ENCODE measurements around the gene BANP.
"Not testable (repeated sequence)": the region's sequence is repeated elsewhere in the genome, so short reads cannot be mapped to it uniquely, and the experiment has no call there.

BANP gene

DNA sequence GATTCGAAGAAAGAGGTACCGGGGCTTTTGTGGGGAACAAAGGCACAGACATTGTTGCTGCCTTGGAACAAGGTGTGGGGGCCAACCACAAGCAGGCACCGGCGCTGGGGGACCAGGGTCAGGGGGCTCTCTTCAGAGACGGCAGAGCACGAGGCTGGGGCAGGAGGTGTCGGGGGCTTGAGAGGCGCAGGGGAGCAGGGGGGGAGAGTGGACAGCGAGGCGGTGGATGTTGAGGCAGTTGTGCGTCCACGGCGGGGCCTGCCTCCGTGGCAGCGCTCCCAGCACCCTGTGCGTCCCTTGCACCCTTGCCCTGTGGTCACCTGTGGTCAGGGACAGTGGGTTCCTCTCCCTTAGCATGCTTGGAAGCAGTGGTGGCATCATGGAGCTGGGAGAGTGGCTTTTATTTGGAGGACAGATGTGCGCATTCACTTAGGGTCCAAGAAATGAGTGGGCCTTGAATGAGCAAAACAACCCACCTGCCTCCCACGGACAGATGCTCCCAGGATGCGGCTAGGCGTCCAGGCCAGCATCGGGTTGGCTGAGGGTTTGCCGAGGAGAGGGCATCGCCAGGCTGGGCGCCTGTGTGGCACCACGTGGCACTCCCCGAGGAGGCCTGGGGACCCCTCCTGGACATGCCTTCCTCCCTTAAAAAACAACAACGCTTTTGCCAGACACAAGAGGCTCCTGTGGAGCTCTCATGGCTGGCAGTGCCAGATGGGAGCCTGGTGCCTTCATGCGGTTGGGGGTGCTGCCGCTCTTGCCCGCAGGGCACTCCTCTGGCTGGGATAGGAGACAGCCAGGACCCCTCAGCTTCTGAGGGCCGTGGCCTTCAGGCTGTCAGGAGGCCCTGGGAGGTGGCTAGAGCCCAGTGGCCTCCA is 113.0 kb downstream of the BANP start:
- in situ Hi-C loops (cut with MboI; ENCODE audit: low sequenced_read_pairs) = no loop called here

DNA sequence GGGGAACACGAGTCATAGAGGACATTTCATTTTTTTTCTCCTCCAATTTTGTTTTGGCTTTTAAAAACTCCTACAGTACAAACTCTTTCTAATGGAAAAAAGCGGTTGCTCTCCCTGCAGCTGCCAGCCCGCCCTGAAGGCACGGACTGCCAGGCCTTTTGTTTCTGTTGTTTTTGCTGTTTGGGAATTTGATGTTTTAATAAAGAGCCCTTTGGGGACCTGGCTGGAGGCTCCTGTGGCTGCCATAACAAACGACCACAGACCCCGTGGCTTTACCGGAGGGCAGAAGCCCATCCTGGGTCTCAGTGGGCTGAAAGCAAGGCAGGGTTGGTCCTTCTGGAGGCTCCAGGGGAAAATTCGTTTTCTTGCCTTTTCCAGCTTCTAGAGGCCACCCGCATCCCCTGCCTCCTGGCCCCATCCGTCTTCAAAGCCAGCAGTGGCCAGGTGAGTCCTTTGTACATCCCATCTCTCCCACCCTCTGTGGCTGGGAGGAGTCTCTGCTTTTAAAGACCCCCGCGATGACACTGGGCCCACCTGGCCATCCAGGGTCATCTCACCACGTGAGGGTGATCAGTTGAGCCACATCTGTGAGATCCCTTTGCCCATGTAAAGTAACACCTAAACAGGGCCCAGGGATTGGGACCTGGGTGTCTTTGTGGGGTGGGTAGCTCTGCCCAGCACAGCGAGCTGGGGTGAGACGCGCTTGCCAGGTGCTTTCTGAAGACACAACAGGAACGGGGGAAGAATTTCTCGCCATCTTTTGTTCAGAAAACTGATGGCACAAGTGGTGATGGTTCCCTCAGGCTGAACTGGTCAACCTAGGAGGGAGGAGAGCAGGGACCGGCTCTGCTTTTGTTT is 113.9 kb downstream of the BANP start:
- in situ Hi-C loops (cut with MboI; ENCODE audit: low sequenced_read_pairs) = no loop called here

DNA sequence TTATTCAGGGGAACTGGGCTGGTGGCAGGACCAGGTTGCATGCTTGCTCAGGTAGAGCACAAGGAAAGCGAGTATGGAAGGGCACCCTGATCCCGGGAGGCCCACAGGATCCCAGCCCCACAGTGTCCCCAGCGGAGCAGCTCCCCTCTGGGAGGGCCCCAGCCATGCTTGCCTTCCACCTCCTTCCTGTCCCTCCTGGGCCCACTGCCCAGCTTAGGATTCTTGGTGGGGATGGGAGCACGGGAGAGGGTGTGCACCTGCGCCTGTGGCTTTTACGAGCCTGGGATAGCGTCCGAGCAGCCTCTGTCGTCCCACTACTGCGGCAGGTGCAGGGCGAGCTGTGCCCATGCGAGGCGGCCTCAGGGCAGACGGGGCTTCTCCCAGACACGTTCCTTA is 114.5 kb downstream of the BANP start:
- in situ Hi-C loops (cut with MboI; ENCODE audit: low sequenced_read_pairs) = no loop called here

DNA sequence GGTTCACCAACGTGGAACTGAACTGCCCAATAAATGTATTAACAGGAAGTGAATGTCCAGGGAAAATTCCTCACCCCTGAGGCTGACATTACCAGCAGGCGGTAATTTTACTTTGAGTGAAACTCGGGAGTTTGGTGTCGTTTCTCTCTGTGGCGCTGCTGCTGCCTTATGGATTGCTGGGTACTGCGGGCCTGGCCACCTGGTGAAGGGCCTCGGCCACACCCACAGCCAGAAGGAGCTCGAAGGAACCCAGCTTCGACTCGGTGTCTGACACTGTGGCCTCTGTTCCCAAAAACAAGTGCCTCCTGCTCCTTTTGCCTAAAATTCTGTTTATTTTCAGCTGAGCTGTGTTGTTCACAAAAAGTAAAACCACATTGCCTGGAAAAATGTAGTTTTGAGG is 115.0 kb downstream of the BANP start:
- in situ Hi-C loops (cut with MboI; ENCODE audit: low sequenced_read_pairs) = no loop called here

DNA sequence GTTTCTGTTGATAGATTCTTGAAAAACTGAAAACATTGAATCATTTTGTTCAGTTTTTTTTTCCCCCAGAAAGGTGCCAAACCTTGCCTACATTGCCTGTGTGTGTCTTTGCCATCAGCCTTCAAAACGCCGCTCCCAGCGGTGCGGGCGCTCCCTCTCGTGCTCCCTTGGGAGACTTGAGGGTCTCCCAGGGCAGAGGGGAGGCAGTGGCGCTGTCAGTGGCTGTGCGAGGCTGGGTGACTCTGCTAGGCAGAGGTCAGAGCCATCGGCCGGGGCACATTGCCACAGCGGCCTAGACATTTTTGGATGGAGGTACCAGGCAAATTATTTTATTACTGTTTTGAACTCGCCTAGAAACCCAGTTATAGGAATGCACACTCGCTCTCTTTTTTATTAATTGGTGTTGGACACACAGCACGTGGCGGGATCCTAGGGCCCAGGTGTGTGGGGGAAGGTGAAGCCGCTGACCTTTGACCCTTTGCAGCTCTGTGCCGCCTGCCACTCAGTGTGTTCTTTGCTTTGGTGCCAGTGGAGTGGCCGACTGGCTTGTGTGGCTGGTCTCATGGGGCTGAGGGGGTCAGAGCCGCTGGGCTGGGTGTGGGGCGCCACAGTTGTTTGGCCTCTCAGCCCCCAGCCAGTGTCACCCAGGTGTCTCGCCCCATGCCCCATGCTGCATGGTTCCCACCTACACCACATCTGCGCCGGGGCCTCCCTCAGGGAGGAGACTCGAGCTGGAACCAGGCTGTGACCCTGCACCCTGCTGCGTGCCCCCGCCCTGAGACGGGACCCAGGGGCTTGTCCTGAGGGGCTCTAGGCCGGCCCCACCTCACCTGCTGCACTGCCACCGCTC is 115.7 kb downstream of the BANP start:
- in situ Hi-C loops (cut with MboI; ENCODE audit: low sequenced_read_pairs) = no loop called here

DNA sequence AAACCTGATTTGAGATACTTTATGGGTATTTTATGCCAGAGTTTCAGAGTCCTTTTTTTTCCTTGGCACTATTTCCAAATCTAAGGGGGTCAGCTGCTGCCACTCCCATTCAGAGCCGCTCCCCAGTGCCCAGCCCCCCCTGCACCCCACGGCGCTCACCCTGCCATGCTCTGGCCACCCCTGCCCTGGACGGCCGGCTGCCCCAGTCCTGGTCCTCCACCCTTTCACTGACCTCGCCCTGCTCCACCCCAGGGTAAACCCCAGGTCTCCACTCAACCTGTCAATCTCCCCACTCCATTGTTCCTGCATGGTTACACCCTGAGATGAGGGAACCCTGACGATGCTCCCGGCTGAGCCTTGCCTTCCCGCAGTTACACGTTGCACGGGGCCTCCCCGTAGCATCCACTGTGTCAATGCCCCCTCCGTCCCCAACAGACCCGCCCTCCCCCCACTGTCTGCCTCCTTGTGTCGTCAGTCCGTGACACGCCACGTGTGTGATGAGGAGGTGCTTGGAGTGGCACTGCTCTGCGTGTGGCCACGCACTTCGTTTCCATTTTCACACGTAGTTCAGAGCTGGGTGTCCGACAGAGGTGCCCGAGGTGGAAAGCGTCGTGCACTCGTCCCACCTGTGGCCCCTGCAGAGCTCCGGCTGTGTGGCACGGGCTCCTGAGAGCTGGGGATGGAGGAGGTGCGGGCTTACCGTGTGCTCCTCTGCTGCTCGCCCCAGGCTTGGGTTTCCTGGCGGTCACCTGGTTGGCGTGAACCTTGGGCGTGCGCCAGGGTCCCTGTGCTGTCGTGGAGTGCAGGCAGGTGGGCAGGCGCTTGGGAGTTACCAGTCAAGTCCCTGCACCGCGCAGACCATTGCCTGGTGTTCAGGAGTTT is 116.5 kb downstream of the BANP start:
- in situ Hi-C loops (cut with MboI; ENCODE audit: low sequenced_read_pairs) = no loop called here

DNA sequence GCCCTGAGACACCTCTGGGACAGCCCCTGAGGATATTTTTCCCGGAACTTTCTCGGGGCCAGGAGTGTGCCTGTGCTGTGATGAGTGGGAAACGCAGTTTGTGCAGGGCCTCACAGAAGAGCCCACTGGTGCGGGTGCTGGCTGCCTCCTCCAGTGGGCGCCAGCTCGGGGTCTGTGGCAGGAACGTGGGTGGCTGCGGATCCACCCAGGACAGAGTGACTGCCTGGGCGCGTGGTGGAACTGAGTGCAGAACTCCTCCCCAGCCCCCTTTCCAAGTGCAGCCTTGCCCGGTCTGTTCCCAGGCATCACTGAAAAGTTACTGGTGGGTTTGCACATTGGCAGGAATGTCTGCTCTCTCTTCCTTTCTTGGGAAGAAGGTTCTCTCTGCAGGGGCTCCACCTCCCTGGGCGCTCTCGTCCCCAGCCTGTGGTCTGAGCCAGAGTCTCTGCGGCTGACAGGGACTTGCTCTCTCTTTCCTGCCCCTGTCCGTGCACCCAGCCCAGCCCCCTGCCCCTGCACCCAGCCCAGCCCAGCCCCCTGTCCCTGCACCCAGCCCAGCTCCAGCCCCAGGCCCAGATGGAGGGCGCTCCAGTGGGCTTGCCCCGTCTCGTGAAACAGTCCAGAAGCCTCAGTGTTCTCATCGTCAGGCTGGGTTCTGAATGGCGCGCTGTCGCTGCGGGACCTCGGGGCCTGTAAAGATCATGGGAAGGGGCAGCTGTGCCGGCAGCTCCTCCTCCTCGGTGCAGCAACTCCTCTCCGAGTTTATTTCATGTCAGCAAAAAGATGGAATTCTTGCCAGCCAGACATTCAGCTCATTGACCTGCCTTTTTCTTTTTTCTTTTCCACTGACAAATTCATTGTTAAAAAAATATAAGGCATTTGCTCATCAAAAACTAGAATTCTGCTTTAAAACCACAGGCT is 117.5 kb downstream of the BANP start:
- in situ Hi-C loops (cut with MboI; ENCODE audit: low sequenced_read_pairs) = no loop called here

DNA sequence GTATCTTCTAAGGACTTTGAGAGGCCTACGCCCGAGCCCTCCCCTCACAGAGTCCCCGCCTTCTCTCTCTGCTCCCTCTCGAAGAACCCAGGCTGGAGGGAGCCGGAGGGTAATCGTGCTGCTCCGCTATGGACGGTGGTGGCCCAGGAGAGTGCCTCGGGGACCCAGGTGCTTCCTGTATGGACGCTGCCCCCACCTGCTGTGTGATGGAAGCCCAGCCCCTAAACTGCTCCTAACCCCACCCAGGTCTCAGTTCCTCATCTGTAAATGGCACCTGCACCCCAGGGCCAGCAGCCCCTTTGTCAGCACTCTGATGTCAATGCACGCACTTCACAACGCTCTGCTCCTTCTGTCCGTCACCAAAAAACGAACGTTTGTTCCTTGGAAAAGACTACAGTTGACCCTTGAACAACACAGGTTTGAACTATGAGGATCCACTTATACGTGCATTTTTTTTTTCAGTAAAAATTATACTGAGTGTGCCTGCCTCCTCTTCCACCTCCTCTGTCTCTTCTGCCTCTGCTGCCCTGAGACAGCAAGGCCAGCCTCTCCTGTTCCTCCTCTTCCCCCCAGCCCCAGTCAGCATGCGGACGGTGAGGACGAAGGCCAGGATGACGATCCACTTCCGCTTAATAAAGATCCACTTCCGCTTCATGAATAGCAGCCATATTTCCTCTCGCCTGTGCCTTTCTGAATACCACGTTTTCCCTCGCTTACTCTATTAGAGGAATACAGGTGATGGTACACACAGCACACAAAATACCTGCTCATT is 118.3 kb downstream of the BANP start:
- in situ Hi-C loops (cut with MboI; ENCODE audit: low sequenced_read_pairs) = no loop called here

DNA sequence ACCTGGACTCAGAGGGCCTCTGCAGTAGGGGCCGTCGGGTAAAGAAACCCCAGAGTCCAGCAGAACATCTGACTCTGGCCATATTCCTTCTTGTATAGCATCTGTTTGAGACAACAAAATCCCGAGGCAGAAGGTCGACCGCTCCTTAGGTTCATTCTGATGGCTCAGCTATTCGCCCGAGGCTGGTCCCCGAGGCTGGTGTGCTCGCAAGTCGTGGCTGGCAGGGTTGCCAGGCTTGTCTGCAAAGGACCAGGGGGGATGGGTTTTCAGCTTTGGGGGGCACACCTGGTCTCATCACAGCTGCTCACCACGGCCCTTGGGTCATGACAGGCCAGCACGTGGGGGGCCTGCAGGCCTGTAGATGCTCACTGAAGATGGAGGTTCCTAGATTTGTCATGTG is 119.1 kb downstream of the BANP start:
- in situ Hi-C loops (cut with MboI; ENCODE audit: low sequenced_read_pairs) = no loop called here

DNA sequence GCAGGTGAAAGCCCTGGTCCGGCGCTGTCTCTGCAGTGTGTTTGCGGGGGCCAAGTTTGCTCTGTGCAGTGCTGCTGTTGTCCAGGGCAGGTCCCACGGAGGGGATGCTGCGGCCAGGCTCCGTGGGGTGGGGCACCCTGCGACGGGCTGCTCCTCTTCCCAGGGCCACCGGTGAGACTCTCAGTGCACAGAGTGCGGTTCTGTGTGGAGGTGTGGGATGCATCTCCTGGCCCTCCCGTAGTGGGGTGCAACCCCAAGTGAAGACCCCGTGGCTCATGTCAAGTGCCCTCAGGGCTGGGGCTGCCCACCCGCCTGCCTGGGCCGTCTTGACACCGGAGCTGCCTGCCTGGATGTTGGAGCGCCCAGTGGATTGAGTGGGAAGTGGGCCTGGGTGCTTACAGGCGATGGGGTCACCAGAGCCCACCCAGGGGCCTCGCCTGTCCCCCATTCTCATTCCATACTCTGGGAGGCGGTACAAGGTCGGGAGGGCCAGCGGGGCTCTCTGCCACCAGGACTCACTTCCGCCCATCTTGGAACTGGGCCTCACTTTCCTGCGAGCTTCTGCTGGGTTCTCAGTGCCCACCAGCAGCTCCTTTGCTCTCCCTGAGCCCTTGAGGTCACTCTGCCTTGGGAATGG is 119.9 kb downstream of the BANP start:
- in situ Hi-C loops (cut with MboI; ENCODE audit: low sequenced_read_pairs) = no loop called here

DNA sequence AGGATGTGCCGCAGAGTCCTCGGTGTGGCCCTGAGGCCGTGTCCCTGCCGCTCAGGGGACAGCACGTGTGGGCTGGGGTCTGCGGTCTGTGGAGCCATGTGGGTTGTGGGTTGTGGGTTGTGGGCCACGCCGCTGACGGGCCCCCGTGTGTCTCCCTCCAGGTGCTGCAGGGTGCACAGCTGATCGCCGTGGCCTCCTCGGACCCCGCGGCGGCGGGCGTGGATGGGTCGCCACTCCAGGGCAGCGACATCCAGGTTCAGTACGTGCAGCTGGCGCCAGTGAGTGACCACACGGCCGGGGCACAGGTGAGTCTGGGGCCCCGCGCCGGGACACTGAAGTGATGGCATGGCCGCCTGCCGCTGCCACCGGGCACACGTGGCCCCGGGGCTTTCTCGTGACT is 120.7 kb downstream of the BANP start:
- in situ Hi-C loops (cut with MboI; ENCODE audit: low sequenced_read_pairs) = no loop called here

DNA sequence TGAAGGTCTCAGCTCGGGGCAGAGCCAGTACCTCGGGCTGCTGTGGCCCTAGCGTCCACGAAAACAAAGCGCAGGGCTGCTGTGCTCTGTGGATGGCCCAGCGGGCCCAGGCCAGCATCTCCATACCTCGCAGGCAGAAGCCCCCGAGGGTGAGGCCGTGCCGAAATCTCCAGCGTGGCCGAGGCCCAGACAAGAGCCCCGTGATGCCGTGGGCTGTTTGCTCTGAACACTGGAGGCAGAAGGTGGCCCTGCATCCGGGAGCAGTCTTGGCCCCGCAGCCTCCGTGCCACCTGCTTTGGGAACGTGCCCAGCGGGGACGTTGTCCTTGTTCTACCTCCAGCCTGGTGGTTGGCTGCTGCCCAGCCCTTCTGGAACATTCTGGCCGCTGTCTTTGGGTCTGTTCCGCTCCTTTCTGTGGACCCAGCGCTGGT is 121.4 kb downstream of the BANP start:
- in situ Hi-C loops (cut with MboI; ENCODE audit: low sequenced_read_pairs) = no loop called here

DNA sequence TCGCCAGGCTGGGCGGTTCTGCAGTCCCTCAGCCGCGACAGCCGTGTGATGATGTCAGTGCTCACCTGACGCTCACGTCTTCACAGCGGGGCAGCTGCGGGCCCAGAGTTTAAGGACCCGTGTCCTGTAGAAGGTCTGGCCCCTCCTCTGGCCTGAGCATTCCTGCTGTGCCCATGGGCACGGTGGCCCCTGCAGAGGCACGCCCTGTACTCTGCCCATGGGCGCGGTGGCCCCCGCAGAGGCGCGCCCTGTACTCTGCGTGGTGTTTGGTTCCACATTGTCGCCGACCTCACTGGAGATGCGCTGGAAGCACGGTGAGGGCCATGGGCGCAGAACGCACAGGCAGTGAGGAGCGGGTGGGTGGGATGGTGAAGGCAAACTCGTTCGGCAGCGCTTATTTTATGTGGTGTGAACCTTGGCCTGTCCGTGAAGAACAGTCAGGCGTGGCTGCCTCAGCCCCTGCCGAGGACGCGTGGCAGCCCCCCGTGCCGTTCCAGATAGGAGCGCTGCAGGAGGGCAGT is 122.0 kb downstream of the BANP start:
- in situ Hi-C loops (cut with MboI; ENCODE audit: low sequenced_read_pairs) = no loop called here

DNA sequence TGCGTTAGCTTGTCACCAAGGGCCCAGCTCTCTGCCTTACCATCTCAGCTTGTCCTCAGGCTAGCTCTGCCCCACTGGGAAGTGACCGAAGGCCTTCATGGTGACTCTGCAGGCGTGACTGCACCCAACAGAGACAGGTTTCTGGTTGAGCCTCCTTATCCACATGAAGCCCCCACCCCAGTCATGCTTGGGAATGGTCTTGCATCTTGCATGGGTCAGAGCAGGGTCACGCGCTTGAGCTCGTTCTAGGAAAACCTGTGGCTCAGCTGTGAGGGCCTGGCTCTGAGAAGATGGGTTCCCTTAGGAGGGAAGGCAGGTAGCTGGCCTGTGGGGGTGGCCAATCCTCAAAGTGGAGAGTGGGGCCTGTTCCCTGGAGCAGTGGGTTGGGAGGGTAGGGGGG is 122.8 kb downstream of the BANP start:
- in situ Hi-C loops (cut with MboI; ENCODE audit: low sequenced_read_pairs) = no loop called here

DNA sequence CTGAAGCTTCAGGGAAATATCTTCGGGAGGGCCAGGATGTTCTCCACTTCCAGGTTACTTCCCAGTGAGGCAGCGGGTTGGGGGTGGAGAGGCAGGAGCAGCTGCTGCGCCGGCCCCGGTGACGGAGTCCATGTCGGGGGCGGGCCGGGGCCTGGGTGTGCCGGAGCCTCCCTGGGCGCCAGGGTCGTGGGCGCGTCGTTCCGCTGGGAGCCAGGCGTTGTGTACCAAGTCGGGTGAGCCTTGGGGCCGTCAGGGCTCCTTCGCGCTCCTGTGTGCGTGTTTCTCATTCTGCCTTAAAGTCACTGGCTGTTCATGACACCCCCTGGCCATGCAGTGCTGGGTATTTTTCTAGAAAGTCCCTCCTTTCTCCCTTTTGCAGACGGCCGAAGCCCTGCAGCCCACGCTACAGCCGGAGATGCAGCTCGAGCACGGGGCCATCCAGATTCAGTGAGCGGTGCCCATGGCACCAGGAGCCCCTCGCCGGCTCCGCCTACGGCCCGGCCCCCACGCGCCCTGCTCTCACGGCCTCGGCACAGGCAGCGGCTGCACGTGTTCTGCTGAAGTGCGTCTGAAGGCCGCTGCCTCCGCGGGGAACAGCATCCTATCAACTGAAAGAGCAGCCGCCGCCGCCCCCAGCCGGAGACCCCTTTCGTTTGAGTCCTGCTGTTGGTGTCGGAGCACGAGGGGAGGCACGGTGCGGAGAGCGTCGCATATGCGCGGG is 125.1 kb downstream of the BANP start:
- in situ Hi-C loops (cut with MboI; ENCODE audit: low sequenced_read_pairs) = no loop called here

DNA sequence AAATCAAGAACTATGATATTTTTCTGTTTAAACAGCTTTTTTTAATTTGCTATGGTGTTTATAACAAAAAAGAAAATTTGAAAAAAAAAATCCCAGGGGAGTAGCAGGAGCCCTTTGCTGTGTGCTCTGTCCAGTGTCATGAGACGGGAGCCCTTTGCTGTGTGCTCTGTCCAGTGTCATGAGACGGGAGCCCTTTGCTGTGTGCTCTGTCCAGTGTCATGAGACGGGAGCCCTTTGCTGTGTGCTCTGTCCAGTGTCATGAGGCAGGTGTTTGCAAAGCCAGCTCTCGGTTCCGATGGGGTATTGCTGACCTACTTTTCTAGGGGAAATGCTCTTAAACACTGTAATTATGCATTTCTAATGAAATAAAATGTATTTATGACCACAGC is 125.7 kb downstream of the BANP start:
- in situ Hi-C loops (cut with MboI; ENCODE audit: low sequenced_read_pairs) = not testable (repeated sequence)

Measured in HL-60/S4 treated with phorbol 12-myristate 13-acetate at 8.2 ng/mL for 4 days and 3 days (cell line).